K562 (cell line): Measurements from ENCODE around the gene ARPC4. TPM values are rescaled to one million over a fixed set of nuclear protein-coding genes. Genes with fewer than 3 reads are reported as not detected.

Experiments
- ATF2 ChIP-seq: sonication (generic); formaldehyde crosslinking; IDR thresholded peaks from 2 replicates; pipeline ENCODE4 v1.8.1; 2022; ENCODE audit warnings: missing genetic modification reagents
- BRD9 ChIP-seq: fragments of 450-650 bp; IDR thresholded peaks from 2 replicates; pipeline ENCODE4 v1.6.1; 2018; ENCODE audit warnings: low read depth; ENCODE audit not compliant: partially characterized antibody
- DDX20 ChIP-seq: fragments of 450-650 bp; IDR thresholded peaks from 2 replicates; pipeline ENCODE4 v1.6.1; 2016; ENCODE audit warnings: missing genetic modification characterization, low read depth, mild to moderate bottlenecking, missing compliant biosample characterization, moderate library complexity
- E2F5 ChIP-seq: sonication (generic); formaldehyde crosslinking; IDR thresholded peaks from 2 replicates; pipeline ENCODE4 v1.8.0; 2022; ENCODE audit warnings: mild to moderate bottlenecking, missing genetic modification reagents
- ERF ChIP-seq: fragments of 450-650 bp; formaldehyde crosslinking; IDR thresholded peaks from 2 replicates; pipeline ENCODE4 v1.4.0; 2020; ENCODE audit warnings: mild to moderate bottlenecking, mixed read lengths
- POU5F1 ChIP-seq: fragments of 150-350 bp; IDR thresholded peaks from 2 replicates; pipeline ENCODE4 v1.6.1; 2014; ENCODE audit warnings: borderline replicate concordance, low read length, low read depth, mild to moderate bottlenecking; ENCODE audit not compliant: partially characterized antibody
- RNF219 ChIP-seq: fragments of 250-450 bp; sonication (Bioruptor Pico); IDR thresholded peaks from 2 replicates; pipeline ENCODE4 v1.5.0; 2022; ENCODE audit warnings: mild to moderate bottlenecking
- SMAD1 ChIP-seq: fragments of 150-350 bp; IDR thresholded peaks from 2 replicates; pipeline ENCODE4 v1.6.1; 2014; ENCODE audit warnings: low read length, low read depth; ENCODE audit not compliant: partially characterized antibody
- TCF15 ChIP-seq: fragments of 250-450 bp; sonication (Bioruptor Pico); IDR thresholded peaks from 2 replicates; pipeline ENCODE4 v1.8.0; 2022; ENCODE audit warnings: moderate library complexity, mild to moderate bottlenecking, inconsistent platforms
- TOE1 ChIP-seq, 2 experiments: fragments of 450-650 bp in 1 of 2; sonication (generic) in 1 of 2; formaldehyde crosslinking in 1 of 2; IDR thresholded peaks; 2 replicates each; pipeline versions ENCODE4 v1.7.1 to v1.8.0; 2016 to 2022; ENCODE audit warnings: borderline replicate concordance in 2 of 2, mild to moderate bottlenecking in 2 of 2, antibody characterized with exemption in 1 of 2, inconsistent platforms in 1 of 2, low read depth in 1 of 2, missing genetic modification reagents in 1 of 2, moderate library complexity in 1 of 2
- XRCC4 ChIP-seq: IDR thresholded peaks from one replicate; pipeline ENCODE4 v1.6.1; 2011; ENCODE audit not compliant: insufficient read depth, insufficient read length; ENCODE audit errors: extremely low read depth
- ZKSCAN8 ChIP-seq: fragments of 200-800 bp; sonication (Bioruptor generic); IDR thresholded peaks from 2 replicates; pipeline ENCODE4 v1.6.1; 2016; ENCODE audit warnings: missing genetic modification characterization, missing compliant biosample characterization
- ZNF133 ChIP-seq: fragments of 250-450 bp; sonication (Bioruptor Pico); IDR thresholded peaks from 2 replicates; pipeline ENCODE4 v1.4.0; 2020; ENCODE audit warnings: mild to moderate bottlenecking
- ZNF197 ChIP-seq: fragments of 200-800 bp; sonication (Bioruptor generic); IDR thresholded peaks from 2 replicates; pipeline ENCODE4 v1.6.1; 2016; ENCODE audit warnings: low read depth, missing genetic modification characterization, missing compliant biosample characterization
- ZNF41 ChIP-seq: fragments of 250-450 bp; sonication (Bioruptor Pico); conservative IDR thresholded peaks from 2 replicates; pipeline ENCODE4 v1.4.0; 2020; ENCODE audit warnings: mild to moderate bottlenecking
- ZNF518B ChIP-seq: fragments of 250-450 bp; sonication (Bioruptor Pico); IDR thresholded peaks from 2 replicates; pipeline ENCODE4 v1.5.0; 2021; ENCODE audit warnings: mild to moderate bottlenecking, moderate library complexity
- polyA plus RNA-seq, 8 experiments: library from polyadenylated mRNA; depleted of rRNA in 4 of 8; stranded (reverse) in 5 of 8; unstranded in 3 of 8; fragments of >200 nt; fragmentation: Nextera tagmentation in 2 of 8; fragmentation: Illumina TruSeq in 1 of 8; extraction: Ambion mirVana in 2 of 8; extraction: Trizol in 1 of 8; gene quantifications; 2 replicates each; pipeline versions ENCODE4 v1.2.1 to v1.2.3, GENCODE V29; 2011 to 2014; ENCODE audit warnings: inconsistent platforms in 1 of 8, missing spikeins in 1 of 8
- total RNA-seq, 7 experiments: library from RNA; depleted of rRNA in 6 of 7; stranded (reverse); fragments of >200 nt in 6 of 7; fragmentation: Illumina TruSeq in 2 of 7; extraction: Trizol in 2 of 7; gene quantifications; 2 replicates each; pipeline versions ENCODE4 v1.2.1 to v1.2.3, GENCODE V29; 2011 to 2021; ENCODE audit warnings: low replicate concordance in 1 of 7

Gene ARPC4
- total and polyA plus RNA-seq, 9 of the 15 experiments (the other 6 are each of a cell fraction or from before 2014, with no cell fraction given) = 20.1 to 153 (median 119) TPM

GRCh38 chr3:9749296-9749644 is 43.6 kb upstream of the ARPC4 start (continued):
- TF ChIP-seq RNF219 (CRISPR knock-in tag) (no peak), ZNF133 (no peak), E2F5 (no peak), XRCC4 (no peak), ZNF197 (CRISPR knock-in tag) (no peak), ZNF41 (no peak), POU5F1 (no peak), ZKSCAN8 (CRISPR knock-in tag) (no peak), TCF15 (CRISPR knock-in tag) (peak; percentile 74; the same call in 1 of the 2 replicates), ATF2 (CRISPR knock-in tag) (no peak), ZNF518B (CRISPR knock-in tag) (no peak), ERF (CRISPR knock-in tag) (peak; percentile 61; the same call in 1 of the 2 replicates), DDX20 (tag) (no peak), BRD9 (no peak), SMAD1 (no peak), TOE1 (IDR thresholded peaks at IDR 0.05; ENCODE audit: borderline replicate concordance) (no peak), TOE1 (CRISPR knock-in tag; IDR thresholded peaks at IDR 0.05; ENCODE audit: borderline replicate concordance, low read depth) (no peak)
